Cardiac fibroblast (primary cell): ENCODE results near the gene BRSK2.

Experiments
- DNase-seq, 2 donors: peaks; one replicate each; pipeline versions ENCODE4 v3.0.0 to v3.0.0-alpha.2; 2010; ENCODE audit warnings: low read depth in 2 of 2
- H3K4me3 ChIP-seq, 2 donors: replicated peaks in 1 of 2; 1 replicate in 1 of 2; 2 replicates in 1 of 2; pipeline ENCODE4 v1.5.1; 2011; ENCODE audit warnings: low read depth in 2 of 2, low read length in 2 of 2, mild to moderate bottlenecking in 2 of 2, moderate library complexity in 1 of 2
- CTCF ChIP-seq: IDR thresholded peaks from one replicate; pipeline ENCODE4 v1.5.1; 2011; ENCODE audit warnings: low read depth, mild to moderate bottlenecking, low read length, inconsistent platforms

Gene BRSK2

GRCh38 chr11:1468002-1468401, 78.3 kb downstream of the BRSK2 start:
- no peak for DNase-seq
- no peak for TF ChIP-seq CTCF
- no peak overlapping the region for H3K4me3 ChIP-seq

- no peak overlapping the region for H3K4me3 ChIP-seq
- no peak for TF ChIP-seq CTCF
- DNase-seq = no peak
Measured at GRCh38 chr11:1468473-1469066, 78.8 kb downstream of the BRSK2 start.

GRCh38 chr11:1469287-1469910, 79.7 kb downstream of the BRSK2 start:
- DNase-seq = no peak
- H3K4me3 ChIP-seq = no peak overlapping the region
- TF ChIP-seq CTCF = no peak

- TF ChIP-seq CTCF = no peak
Measured at GRCh38 chr11:1469911-1470680, 80.4 kb downstream of the BRSK2 start.

GRCh38 chr11:1470681-1471611, 81.2 kb downstream of the BRSK2 start:
- DNase-seq = no peak
- H3K4me3 ChIP-seq = no peak overlapping the region
- no peak for TF ChIP-seq CTCF

More at GRCh38 chr11:1469911-1470680, 80.4 kb downstream of the BRSK2 start:
- DNase-seq = no peak
- no peak overlapping the region for H3K4me3 ChIP-seq

GRCh38 chr11:1471736-1472135, 82.0 kb downstream of the BRSK2 start:
- H3K4me3 ChIP-seq = no peak overlapping the region
- no peak for TF ChIP-seq CTCF
- DNase-seq = no peak
